Measurements from ENCODE around the gene PARVA.

The PARVA gene

DNA sequence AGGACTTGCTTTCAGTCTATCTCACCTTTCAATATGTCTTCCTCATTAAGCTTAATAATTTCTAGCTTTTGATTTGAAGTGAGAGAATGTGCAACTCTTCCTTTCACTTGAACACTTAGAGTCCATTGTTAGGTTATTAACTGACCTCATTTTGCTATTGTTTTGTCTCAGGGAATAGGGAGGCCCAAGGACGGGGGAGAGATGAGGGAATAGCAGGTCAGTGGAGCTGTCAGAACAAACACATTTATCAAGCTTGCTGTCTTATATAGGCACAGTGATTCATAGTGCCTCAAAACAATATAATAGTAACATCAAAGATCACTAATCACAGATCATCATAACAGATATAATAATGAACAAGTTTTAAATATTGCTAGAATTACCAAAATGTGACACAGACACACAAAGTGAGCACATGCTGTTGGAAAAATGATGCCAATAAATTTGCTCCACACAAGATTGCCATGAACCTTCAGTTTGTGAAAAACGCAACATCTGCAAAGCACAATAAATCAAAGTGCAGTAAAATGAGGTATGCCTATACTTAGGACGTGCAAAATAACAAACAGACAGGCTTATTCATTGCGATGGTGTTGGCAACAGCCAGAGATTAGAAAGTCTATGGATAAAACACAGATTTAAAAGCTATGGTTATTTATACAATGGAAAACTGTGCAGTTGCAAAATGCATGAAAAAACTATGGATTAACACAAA is 190.5 kb downstream of the PARVA start:
- H3K4me3 ChIP-seq (ENCODE audit: low read length), result no peak overlapping the region
- TF ChIP-seq, protein P1, sequence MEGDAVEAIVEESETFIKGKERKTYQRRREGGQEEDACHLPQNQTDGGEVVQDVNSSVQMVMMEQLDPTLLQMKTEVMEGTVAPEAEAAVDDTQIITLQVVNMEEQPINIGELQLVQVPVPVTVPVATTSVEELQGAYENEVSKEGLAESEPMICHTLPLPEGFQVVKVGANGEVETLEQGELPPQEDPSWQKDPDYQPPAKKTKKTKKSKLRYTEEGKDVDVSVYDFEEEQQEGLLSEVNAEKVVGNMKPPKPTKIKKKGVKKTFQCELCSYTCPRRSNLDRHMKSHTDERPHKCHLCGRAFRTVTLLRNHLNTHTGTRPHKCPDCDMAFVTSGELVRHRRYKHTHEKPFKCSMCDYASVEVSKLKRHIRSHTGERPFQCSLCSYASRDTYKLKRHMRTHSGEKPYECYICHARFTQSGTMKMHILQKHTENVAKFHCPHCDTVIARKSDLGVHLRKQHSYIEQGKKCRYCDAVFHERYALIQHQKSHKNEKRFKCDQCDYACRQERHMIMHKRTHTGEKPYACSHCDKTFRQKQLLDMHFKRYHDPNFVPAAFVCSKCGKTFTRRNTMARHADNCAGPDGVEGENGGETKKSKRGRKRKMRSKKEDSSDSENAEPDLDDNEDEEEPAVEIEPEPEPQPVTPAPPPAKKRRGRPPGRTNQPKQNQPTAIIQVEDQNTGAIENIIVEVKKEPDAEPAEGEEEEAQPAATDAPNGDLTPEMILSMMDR (IDR thresholded peaks at IDR 0.05; ENCODE audit: low read depth, low read length, poor library complexity, severe bottlenecking), result no peak
- no peak for TF ChIP-seq EZH2phosphoT487 (IDR thresholded peaks at IDR 0.05; ENCODE audit: borderline replicate concordance, low read length)

DNA sequence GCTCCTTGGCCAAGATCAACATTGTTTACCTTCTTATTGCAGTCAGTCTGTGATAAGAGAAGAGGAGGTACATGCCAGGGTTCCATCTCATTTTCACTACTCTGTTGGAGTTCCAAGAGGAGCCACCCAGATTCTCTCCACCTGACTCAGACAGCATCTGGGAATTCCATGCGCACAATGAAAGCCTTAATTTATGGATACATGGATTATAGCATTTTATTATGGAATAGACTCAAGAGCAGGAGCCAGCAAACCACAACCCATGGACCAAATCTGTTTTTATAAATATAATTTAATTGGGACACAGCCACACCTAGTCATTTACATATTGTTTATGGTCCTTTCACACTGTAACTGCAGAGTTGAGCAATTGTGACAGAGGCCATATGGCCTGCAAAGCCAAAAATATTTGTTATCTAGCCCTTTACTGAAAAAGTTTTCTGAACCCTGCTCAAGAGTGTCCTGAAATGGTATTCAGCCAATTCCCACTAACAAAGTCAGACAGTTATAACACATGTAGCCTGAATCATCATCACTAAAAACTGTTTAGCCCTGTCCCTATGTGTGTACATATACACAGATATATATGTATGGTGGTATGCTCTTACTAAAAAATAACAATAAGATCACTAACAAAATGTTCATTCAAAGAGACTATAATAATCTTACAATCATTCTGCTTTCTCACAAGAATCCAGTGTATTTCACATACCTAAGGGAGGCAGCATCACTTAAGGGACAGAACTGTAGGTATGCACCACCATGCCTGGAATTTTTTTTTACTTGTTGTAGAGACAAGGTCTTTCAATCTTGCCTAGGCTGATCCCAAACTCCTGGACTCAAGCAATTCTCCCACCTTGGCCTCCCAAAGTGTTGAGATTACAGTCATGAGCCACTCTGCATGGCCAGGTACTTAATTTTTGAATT is 192.4 kb downstream of the PARVA start:
- H3K27ac ChIP-seq (ENCODE audit: low read depth, low read length), result no peak overlapping the region
- no peaks in the 10 kb centered on the region for H3K79me2 ChIP-seq (ENCODE audit: control insufficient read depth, low read length)
- no peaks in the 10 kb centered on the region for H3K9me2 ChIP-seq (replicated peaks; ENCODE audit: control insufficient read depth, low read length)
- no peaks in the 10 kb centered on the region for H3K36me3 ChIP-seq (ENCODE audit: control insufficient read depth, low read length)
- H3F3A ChIP-seq (ENCODE audit: control insufficient read depth, insufficient read depth), result no peaks in the 10 kb centered on the region
- H3K9me3 ChIP-seq (ENCODE audit: control insufficient read depth, insufficient read depth, low read length), result no peaks in the 10 kb centered on the region
- TF ChIP-seq, protein P1 (IDR thresholded peaks at IDR 0.05; ENCODE audit: low read depth, low read length, poor library complexity, severe bottlenecking), result no peak
- TF ChIP-seq EZH2phosphoT487 (IDR thresholded peaks at IDR 0.05; ENCODE audit: borderline replicate concordance, low read length), result no peak
- H3K4me2 ChIP-seq (ENCODE audit: low read length), result no peak overlapping the region
- H3K27me3 ChIP-seq (ENCODE audit: control insufficient read depth, low read length), result no peaks in the 10 kb centered on the region
- no peaks in the 10 kb centered on the region for H4K20me1 ChIP-seq (ENCODE audit: control insufficient read depth, insufficient read depth, low read depth, low read length)
- H3K4me3 ChIP-seq (ENCODE audit: low read length), result no peak overlapping the region
- no peaks in the 10 kb centered on the region for H3K4me1 ChIP-seq (ENCODE audit: control insufficient read depth, low read length)

More for the DNA sequence above, 190.5 kb downstream of the PARVA start:
- H3K9me3 ChIP-seq (ENCODE audit: control insufficient read depth, insufficient read depth, low read length), result no peaks in the 10 kb centered on the region
- no peaks in the 10 kb centered on the region for H3K9me2 ChIP-seq (replicated peaks; ENCODE audit: control insufficient read depth, low read length)
- H3K27me3 ChIP-seq (ENCODE audit: control insufficient read depth, low read length), result no peaks in the 10 kb centered on the region
- H3K79me2 ChIP-seq (ENCODE audit: control insufficient read depth, low read length), result no peaks in the 10 kb centered on the region
- H4K20me1 ChIP-seq (ENCODE audit: control insufficient read depth, insufficient read depth, low read depth, low read length), result no peaks in the 10 kb centered on the region
- H3K36me3 ChIP-seq (ENCODE audit: control insufficient read depth, low read length), result no peaks in the 10 kb centered on the region
- H3K27ac ChIP-seq (ENCODE audit: low read depth, low read length), result no peak overlapping the region
- H3F3A ChIP-seq (ENCODE audit: control insufficient read depth, insufficient read depth), result no peaks in the 10 kb centered on the region
- no peaks in the 10 kb centered on the region for H3K4me1 ChIP-seq (ENCODE audit: control insufficient read depth, low read length)
- no peak overlapping the region for H3K4me2 ChIP-seq (ENCODE audit: low read length)

DNA sequence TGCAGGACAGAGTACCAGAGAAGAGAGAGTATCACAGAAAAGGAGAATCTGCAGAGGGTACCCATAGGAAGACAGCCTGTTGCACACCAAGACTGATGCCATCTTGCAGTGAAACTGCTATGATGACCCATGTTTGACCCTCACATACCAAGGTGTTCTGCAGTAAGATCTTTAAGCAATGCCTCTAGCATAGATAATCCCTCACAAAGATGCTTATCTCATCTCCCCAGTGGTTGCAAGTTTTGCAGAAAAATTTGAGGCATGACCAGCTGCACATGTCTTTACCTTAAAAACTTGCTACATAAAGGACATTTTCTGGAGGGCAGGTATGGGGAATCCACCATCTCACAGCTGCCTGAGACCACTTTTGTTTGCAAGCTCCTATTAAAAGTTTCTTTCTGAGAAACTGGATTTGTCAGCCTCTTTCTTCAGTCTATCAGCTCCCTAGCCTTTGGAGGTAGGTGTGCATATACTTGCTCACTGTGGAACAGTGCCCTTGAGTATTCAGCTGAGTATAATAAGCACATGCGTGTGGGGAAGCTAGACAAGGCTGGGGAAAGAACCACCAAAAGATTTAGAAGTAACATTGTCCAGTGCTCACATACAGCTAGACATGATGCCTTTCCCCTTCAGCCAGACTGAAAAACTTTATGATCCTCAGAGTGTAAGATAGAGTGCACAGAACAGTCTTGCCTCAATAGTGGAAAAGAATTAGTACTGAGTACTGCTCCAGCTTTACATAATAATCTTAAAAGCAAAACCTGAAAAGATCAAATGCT is 196.5 kb downstream of the PARVA start:
- no peaks in the 10 kb centered on the region for H3K9me2 ChIP-seq (replicated peaks; ENCODE audit: control insufficient read depth, low read length)
- H3F3A ChIP-seq (ENCODE audit: control insufficient read depth, insufficient read depth), result no peaks in the 10 kb centered on the region
- TF ChIP-seq EZH2phosphoT487 (IDR thresholded peaks at IDR 0.05; ENCODE audit: borderline replicate concordance, low read length), result no peak
- TF ChIP-seq, protein P1 (IDR thresholded peaks at IDR 0.05; ENCODE audit: low read depth, low read length, poor library complexity, severe bottlenecking), result no peak
- no peaks in the 10 kb centered on the region for H3K9me3 ChIP-seq (ENCODE audit: control insufficient read depth, insufficient read depth, low read length)
- H3K27me3 ChIP-seq (ENCODE audit: control insufficient read depth, low read length), result no peaks in the 10 kb centered on the region
- no peak overlapping the region for H3K27ac ChIP-seq (ENCODE audit: low read depth, low read length)
- no peaks in the 10 kb centered on the region for H3K79me2 ChIP-seq (ENCODE audit: control insufficient read depth, low read length)
- no peaks in the 10 kb centered on the region for H4K20me1 ChIP-seq (ENCODE audit: control insufficient read depth, insufficient read depth, low read depth, low read length)
- no peaks in the 10 kb centered on the region for H3K36me3 ChIP-seq (ENCODE audit: control insufficient read depth, low read length)
- no peak overlapping the region for H3K4me2 ChIP-seq (ENCODE audit: low read length)
- no peaks in the 10 kb centered on the region for H3K4me1 ChIP-seq (ENCODE audit: control insufficient read depth, low read length)
- H3K4me3 ChIP-seq (ENCODE audit: low read length), result no peak overlapping the region
